Heart left ventricle (tissue), 16 donors: Measurements from ENCODE around the gene ZDHHC18. TPM values are rescaled to one million over a fixed set of nuclear protein-coding genes. Genes with fewer than 3 reads are reported as not detected.
A peak's percentile ranks its signal among the peaks of the same experiment; 100 is the strongest.

Source experiments
- ATAC-seq, 4 donors: fragments of 200-7000 bp; cut with Tn5 transposase; one replicate each; pipeline ENCODE4 v1.9.1; 2020 to 2022; ENCODE audit warnings: moderate library complexity in 4 of 4, mild to moderate bottlenecking in 3 of 4, moderate number of reproducible peaks in 1 of 4
- DNase-seq, 5 donors: peaks; one replicate each; pipeline ENCODE4 v3.0.0-alpha.2; 2020
- H3K27ac ChIP-seq, 12 donors: fragments of 200-600 bp; sonication (generic) in 4 of 12; one replicate each; pipeline versions ENCODE4 v1.5.0 to v1.8.0; 2016 to 2022; ENCODE audit warnings: mild to moderate bottlenecking in 2 of 12
- H3K27me3 ChIP-seq, 9 donors: fragments of 200-600 bp; sonication (generic) in 2 of 9; one replicate each; pipeline versions ENCODE4 v1.5.1 to v1.8.0; 2016 to 2022; ENCODE audit warnings: mild to moderate bottlenecking in 3 of 9
- H3K36me3 ChIP-seq, 9 donors: fragments of 200-600 bp; sonication (generic) in 2 of 9; one replicate each; pipeline versions ENCODE4 v1.5.0 to v1.8.0; 2018 to 2022; ENCODE audit warnings: mild to moderate bottlenecking in 2 of 9
- H3K4me1 ChIP-seq, 12 donors: fragments of 200-600 bp; sonication (generic) in 4 of 12; one replicate each; pipeline versions ENCODE4 v1.5.0 to v1.8.0; 2016 to 2022; ENCODE audit warnings: mild to moderate bottlenecking in 3 of 12
- H3K4me3 ChIP-seq, 12 donors: fragments of 200-600 bp; sonication (generic) in 4 of 12; one replicate each; pipeline versions ENCODE4 v1.5.0 to v1.8.0; 2017 to 2022; ENCODE audit warnings: mild to moderate bottlenecking in 9 of 12, moderate library complexity in 4 of 12
- H3K9me3 ChIP-seq, 12 donors: fragments of 200-600 bp; sonication (generic) in 4 of 12; one replicate each; pipeline versions ENCODE4 v1.5.0 to v1.8.0; 2016 to 2022; ENCODE audit warnings: mild to moderate bottlenecking in 1 of 12
- POLR2A ChIP-seq, 2 donors: fragments of 450-650 bp; IDR thresholded peaks; one replicate each; pipeline ENCODE4 v1.6.1; 2017; ENCODE audit warnings: antibody characterized with exemption in 2 of 2, mild to moderate bottlenecking in 2 of 2, moderate library complexity in 2 of 2
- WGBS, 4 donors: extraction: QIAGEN DNeasy Blood & Tissue Kit in 2 of 4; methylation state at CpG; one replicate each; pipeline versions ENCODE4 v1.1.5 to v1.1.7; 2013 to 2018; 5-methylcytosine and 5-hydroxymethylcytosine counted together
- intact Hi-C, 10 donors: fragments of 100-400 bp; cut with DNase I; formaldehyde crosslinking; loops; one replicate each; pipeline versions ENCODE4 v1.11.1 to v1.14.2; 2022
- polyA plus RNA-seq, 2 donors: library from polyadenylated mRNA; stranded (reverse); fragments of 200-250 nt; gene quantifications; one replicate each; pipeline ENCODE4 v1.2.3, GENCODE V29; 2013
- total RNA-seq, 9 donors: library from RNA; depleted of rRNA in 2 of 9; stranded (reverse); fragments of >200 nt in 2 of 9; fragmentation: NEBNext Ultra II Directional in 3 of 9; extraction: Animal tissue kit (Norgen Biotek cat#: 25700) in 3 of 9; gene quantifications; one replicate each; pipeline versions ENCODE4 v1.1.0 to v1.2.4, GENCODE V29; 2016 to 2023
- TF ChIP-seq, protein P1 (sequence below), 12 donors: fragments of 200-600 bp; sonication (generic) in 4 of 12; IDR thresholded peaks; one replicate each; pipeline versions ENCODE4 v1.5.0 to v1.8.0; 2018 to 2022; ENCODE audit warnings: antibody characterized with exemption in 12 of 12, mild to moderate bottlenecking in 5 of 12
- donor health status: ischemic (EF 13 %, LVEDD 7.1; RV severe dilation, severe dysfunction).
- donor health status: healthy with polysubstance abuse.
- donor health status: DM: no; HTN: yes; CAD: no.
- donor health status: DM: no; HTN: no; CAD: no.
- donor health status: ischemic (EF 25% LVEDD 6.9; RV normal size, moderate dysfunction).
- donor health status: ischemic (EF 25% LVEDD 5.7; RV mildly dilated, moderate dysfunction).
- donor health status: healthy.
- donor health status: DM: yes; HTN: yes; CAD: no.
- donor health status: ischemic (EF 35%, LVEDD 5.7; RV mildly dilated, moderate dysfunction).
- donor health status: nonischemic (EF 11% LVEDD 7.7; RV severe dilation, severe dysfunction).
- donor health status: DM: yes; HTN: yes; CAD: no.
- donor health status: PGD.
- donor health status: ischemic (EF 29% LVEDD 5.4; RV normal size, mild dysfunction).
- donor health status: nonischemic (EF 23%, LVEDD 6.1; RV moderate dilation, normal function).

Gene ZDHHC18
- total and polyA plus RNA-seq, 11 donors: 8.7 to 22.5 (median 12.2) TPM

DNA sequence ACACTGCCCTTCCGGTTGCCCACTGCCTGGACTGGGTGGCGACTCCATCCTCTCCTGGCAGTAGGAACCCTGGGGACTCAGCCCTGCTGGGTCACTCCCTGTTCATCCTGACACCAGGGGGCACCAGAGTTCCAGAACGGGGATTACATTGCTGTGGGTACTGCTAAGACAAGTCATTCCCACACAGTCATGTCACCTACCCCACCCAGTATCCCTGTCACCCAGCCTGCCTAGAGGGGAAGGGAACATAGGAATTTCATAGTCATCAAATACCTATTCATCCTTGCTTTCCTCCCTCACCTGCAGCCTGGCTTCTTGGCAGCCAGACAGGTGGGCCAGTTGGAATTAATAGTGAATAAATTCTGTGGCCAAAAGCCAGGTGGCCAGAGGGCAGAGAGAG lies 26.7 kb downstream of the ZDHHC18 start:
- intact Hi-C loops: loop anchor here in 8 of 10 donors (1.0 to 2.0 kb wide), 3 partner anchors 24 to 26 kb away; no protein-coding TSS in a partner anchor
- ATAC-seq: peak; percentile 77 to 91 (median 89)
- Histone ChIP-seq H3K27me3 (no peaks in the 10 kb centered on the region), H3K36me3 (peaks cover 0 to 96% (median 84%) of the 10 kb centered on the region in 9 donors), H3K9me3 (no peaks in the 10 kb centered on the region), H3K4me1 (peaks cover 0 to 6% (median 0%) of the 10 kb centered on the region in 12 donors), H3K27ac (no peak overlapping the region), H3K4me3 (no peak overlapping the region)
- WGBS, 4 donors: 8 to 22% (median 18%) methylated on average over 3 of the region's 3 CpGs
- peak; percentile 81 to 89 (median 86) for DNase-seq
- TF ChIP-seq POLR2A (IDR thresholded peaks at IDR 0.05): no peak
- TF ChIP-seq, protein P1, sequence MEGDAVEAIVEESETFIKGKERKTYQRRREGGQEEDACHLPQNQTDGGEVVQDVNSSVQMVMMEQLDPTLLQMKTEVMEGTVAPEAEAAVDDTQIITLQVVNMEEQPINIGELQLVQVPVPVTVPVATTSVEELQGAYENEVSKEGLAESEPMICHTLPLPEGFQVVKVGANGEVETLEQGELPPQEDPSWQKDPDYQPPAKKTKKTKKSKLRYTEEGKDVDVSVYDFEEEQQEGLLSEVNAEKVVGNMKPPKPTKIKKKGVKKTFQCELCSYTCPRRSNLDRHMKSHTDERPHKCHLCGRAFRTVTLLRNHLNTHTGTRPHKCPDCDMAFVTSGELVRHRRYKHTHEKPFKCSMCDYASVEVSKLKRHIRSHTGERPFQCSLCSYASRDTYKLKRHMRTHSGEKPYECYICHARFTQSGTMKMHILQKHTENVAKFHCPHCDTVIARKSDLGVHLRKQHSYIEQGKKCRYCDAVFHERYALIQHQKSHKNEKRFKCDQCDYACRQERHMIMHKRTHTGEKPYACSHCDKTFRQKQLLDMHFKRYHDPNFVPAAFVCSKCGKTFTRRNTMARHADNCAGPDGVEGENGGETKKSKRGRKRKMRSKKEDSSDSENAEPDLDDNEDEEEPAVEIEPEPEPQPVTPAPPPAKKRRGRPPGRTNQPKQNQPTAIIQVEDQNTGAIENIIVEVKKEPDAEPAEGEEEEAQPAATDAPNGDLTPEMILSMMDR (IDR thresholded peaks at IDR 0.05): peak; percentile 64 to 85 (median 78)

DNA sequence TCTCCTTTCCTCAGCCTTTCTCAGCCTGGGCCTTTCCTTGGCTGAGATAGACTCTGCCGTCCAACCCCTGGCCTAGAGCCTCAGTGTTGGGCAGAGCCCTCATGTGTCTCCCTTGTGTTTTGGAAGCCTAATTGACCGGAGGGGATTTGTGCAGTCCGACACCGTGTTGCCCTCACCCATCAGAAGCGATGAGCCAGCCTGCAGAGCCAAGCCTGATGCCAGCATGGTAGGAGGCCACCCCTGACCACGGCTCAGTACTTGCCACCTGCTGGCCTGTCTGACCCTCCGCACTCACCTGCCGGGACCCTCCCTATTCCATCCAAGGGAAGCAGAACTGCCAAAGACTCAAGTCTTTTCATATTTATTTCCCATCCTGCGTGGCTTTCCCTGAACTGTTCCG lies 27.1 kb downstream of the ZDHHC18 start:
- intact Hi-C loops: loop anchor here in 8 of 10 donors (1.0 to 2.0 kb wide), 3 partner anchors 23 to 25 kb away; no protein-coding TSS in a partner anchor
- ATAC-seq (no peak), DNase-seq (no peak)
- no peaks in the 10 kb centered on the region for H3K9me3 ChIP-seq
- H3K27ac ChIP-seq: no peak overlapping the region
- TF ChIP-seq POLR2A (IDR thresholded peaks at IDR 0.05): no peak
- TF ChIP-seq, protein P1 (IDR thresholded peaks at IDR 0.05): no peak
- no peak overlapping the region for H3K4me3 ChIP-seq
- peaks cover 0 to 95% (median 83%) of the 10 kb centered on the region in 9 donors for H3K36me3 ChIP-seq
- H3K4me1 ChIP-seq: peaks cover 0 to 6% (median 0%) of the 10 kb centered on the region in 12 donors
- no peaks in the 10 kb centered on the region for H3K27me3 ChIP-seq
- WGBS, 4 donors: 96 to 97% (median 96%) methylated on average over 10 of the region's 10 CpGs

DNA sequence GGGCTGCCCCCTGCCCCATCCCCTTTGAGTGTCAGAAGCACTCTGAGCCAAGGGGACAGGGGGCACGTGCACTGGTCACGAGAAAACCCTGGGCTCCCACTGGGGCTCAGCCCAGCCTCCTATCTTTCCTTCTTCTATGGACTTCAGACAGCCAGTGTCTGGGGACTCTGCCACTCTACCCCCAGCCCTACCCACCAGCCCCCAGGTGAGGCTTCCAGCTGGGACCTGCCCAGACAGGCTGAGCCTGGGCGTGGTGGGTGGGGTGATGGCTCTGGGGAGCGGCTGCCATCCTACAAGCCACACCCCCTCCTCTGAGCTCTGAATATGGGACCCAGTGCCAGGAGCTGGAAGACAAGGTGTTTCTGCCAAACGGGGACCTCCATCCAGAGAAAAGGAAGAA lies 28.4 kb downstream of the ZDHHC18 start:
- intact Hi-C loops: no loop called here
- no peaks in the 10 kb centered on the region for H3K27me3 ChIP-seq
- H3K9me3 ChIP-seq: no peaks in the 10 kb centered on the region
- 86 to 96% (median 90%) methylated on average over 5 of the region's 5 CpGs for WGBS, 4 donors
- H3K4me3 ChIP-seq: no peak overlapping the region
- peaks cover 0 to 82% (median 70%) of the 10 kb centered on the region in 9 donors for H3K36me3 ChIP-seq
- H3K27ac ChIP-seq: no peak overlapping the region
- no peak for DNase-seq
- no peak for TF ChIP-seq POLR2A (IDR thresholded peaks at IDR 0.05)
- TF ChIP-seq, protein P1 (IDR thresholded peaks at IDR 0.05): no peak
- H3K4me1 ChIP-seq: peaks cover 0 to 6% (median 0%) of the 10 kb centered on the region in 12 donors
- no peak for ATAC-seq

DNA sequence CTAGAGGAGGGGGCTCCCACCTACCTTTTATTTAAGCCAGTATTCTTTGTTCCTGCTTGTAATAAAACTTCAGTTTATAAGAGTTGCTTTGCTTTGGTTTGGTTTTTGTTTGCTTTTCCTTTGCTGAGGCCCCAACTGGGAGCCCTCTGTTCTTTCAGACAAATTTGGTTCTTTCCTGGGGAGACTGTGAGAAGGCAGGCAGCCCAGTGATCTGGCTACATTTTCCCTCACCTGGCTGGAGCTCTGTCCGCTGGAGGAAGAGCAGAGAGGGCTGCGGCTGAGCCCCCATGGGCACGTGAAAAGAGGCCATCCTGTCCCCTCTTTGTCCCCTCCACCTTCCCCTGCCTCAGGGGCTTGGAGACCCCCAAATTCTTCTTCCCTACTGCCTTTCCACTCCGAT lies 29.1 kb downstream of the ZDHHC18 start:
- ATAC-seq: no peak
- H3K36me3 ChIP-seq: peaks cover 0 to 75% (median 63%) of the 10 kb centered on the region in 9 donors
- H3K9me3 ChIP-seq: no peaks in the 10 kb centered on the region
- intact Hi-C loops: no loop called here
- no peaks in the 10 kb centered on the region for H3K27me3 ChIP-seq
- no peak for DNase-seq
- no peak overlapping the region for H3K4me3 ChIP-seq
- 92 to 98% (median 94%) methylated on average over 4 of the region's 4 CpGs for WGBS, 4 donors
- TF ChIP-seq POLR2A (IDR thresholded peaks at IDR 0.05): no peak
- TF ChIP-seq, protein P1 (IDR thresholded peaks at IDR 0.05): no peak
- no peak overlapping the region for H3K27ac ChIP-seq
- H3K4me1 ChIP-seq: peaks cover 0 to 6% (median 0%) of the 10 kb centered on the region in 12 donors
